Ovary (tissue), 9 donors: ENCODE data around the gene CDCP1. TPM values are rescaled to one million over a fixed set of nuclear protein-coding genes. Genes with fewer than 3 reads are reported as not detected.

ENCODE experiments used
- DNase-seq, 5 donors: peaks; one replicate each; pipeline ENCODE4 v3.0.0-alpha.2; 2019 to 2020
- H3K27ac ChIP-seq, 2 donors: fragments of 200-600 bp; one replicate each; pipeline versions ENCODE4 v1.5.1 to v1.8.0; 2019 to 2022
- H3K27me3 ChIP-seq: fragments of 200-600 bp; one replicate; pipeline ENCODE4 v1.8.0; 2022
- H3K36me3 ChIP-seq: fragments of 200-600 bp; sonication (generic); one replicate; pipeline ENCODE4 v1.5.1; 2019
- H3K4me1 ChIP-seq: one replicate; pipeline ENCODE4 v1.8.1; 2013; ENCODE audit warnings: mild to moderate bottlenecking, moderate library complexity; ENCODE audit not compliant: insufficient read depth
- H3K4me3 ChIP-seq: fragments of 200-600 bp; sonication (generic); one replicate; pipeline ENCODE4 v1.5.1; 2017
- H3K9me3 ChIP-seq, 2 donors: fragments of 200-600 bp in 1 of 2; sonication (generic) in 1 of 2; one replicate each; pipeline versions ENCODE4 v1.5.1 to v1.8.1; 2013 to 2019; ENCODE audit warnings: mild to moderate bottlenecking in 1 of 2, moderate library complexity in 1 of 2
- EP300 ChIP-seq: sonication (generic); formaldehyde crosslinking; IDR thresholded peaks from one replicate; pipeline ENCODE4 v1.6.1; 2017; ENCODE audit warnings: antibody characterized with exemption
- POLR2A ChIP-seq: fragments of 450-650 bp; IDR thresholded peaks from one replicate; pipeline ENCODE4 v1.6.1; 2017; ENCODE audit warnings: antibody characterized with exemption, mild to moderate bottlenecking, moderate library complexity
- WGBS, 3 donors: extraction: QIAGEN DNeasy Blood & Tissue Kit in 1 of 3; methylation state at CpG; one replicate each; pipeline versions ENCODE4 v1.1.5 to v1.1.7; 2013 to 2017; 5-methylcytosine and 5-hydroxymethylcytosine counted together
- intact Hi-C, 4 donors: fragments of 100-400 bp; cut with DNase I; formaldehyde crosslinking; loops; one replicate each; pipeline versions ENCODE4 v1.11.0 to v1.15.1; 2022 to 2023
- polyA plus RNA-seq, 2 donors: library from polyadenylated mRNA; stranded (reverse); fragments of 200-250 nt in 1 of 2; fragments of 350-450 nt in 1 of 2; fragmentation: Illumina TruSeq in 1 of 2; extraction: RNeasy Lipid Tissue Mini Kit (QIAGEN cat#74804) in 1 of 2; gene quantifications; one replicate each; pipeline ENCODE4 v1.2.3, GENCODE V29; 2013 to 2014
- total RNA-seq, 7 donors: library from RNA; depleted of rRNA in 2 of 7; stranded (reverse); fragments of >200 nt in 2 of 7; fragmentation: NEBNext Ultra II Directional in 3 of 7; extraction: Animal tissue kit (Norgen Biotek cat#: 25700) in 3 of 7; gene quantifications; one replicate each; pipeline versions ENCODE4 v1.1.0 to v1.2.4, GENCODE V29; 2016 to 2023
- TF ChIP-seq, protein P1 (sequence below), 3 donors: fragments of 450-650 bp in 2 of 3; fragments of 200-600 bp in 1 of 3; IDR thresholded peaks; one replicate each; pipeline versions ENCODE4 v1.5.1 to v1.8.0; 2016 to 2022; ENCODE audit warnings: antibody characterized with exemption in 3 of 3, mild to moderate bottlenecking in 1 of 3
- donor health status: DM: no; HTN: no; CAD: no; lungs with moderate emphysema.
- donor health status: DM: no; HTN: no; CAD: no.
- donor health status: Bipolar disorder and iron deficiency.
- donor health status: DM: yes; HTN: yes; CAD: no.
- donor health status: DM: no; HTN: no; CAD: no.
- donor health status: DM: yes; HTN: yes; CAD: no.

Gene CDCP1
- total and polyA plus RNA-seq, 9 donors = 0.12 to 14.4 (median 1.7) TPM

DNA sequence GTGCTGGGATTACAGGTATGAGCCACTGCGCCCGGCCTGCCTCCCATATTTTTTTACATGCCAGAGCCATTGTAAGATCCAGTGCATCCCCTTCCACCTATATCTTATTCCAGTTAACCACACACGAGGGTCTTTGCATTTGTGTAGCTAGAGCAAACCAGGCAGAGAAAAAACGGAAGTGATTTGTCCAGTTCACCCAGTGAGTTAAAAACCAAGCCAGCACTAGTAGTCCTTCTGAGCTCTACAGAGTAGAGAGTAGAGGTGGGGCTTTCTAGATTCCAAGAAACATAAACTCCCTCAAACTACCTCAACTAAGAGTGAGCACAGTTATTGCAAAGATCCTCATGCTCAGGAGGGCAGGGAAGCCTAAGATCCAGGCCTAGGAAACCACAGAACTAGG lies 45.2 kb upstream of the CDCP1 start:
- Histone ChIP-seq H3K4me1 (no peaks in the 10 kb centered on the region), H3K36me3 (no peaks in the 10 kb centered on the region), H3K9me3 (no peaks in the 10 kb centered on the region), H3K27me3 (no peaks in the 10 kb centered on the region), H3K4me3 (no peak overlapping the region), H3K27ac (no peak overlapping the region)
- intact Hi-C loops = loop anchor here in 1 of 4 donors (10.0 kb wide), 1 partner anchor 517 kb away; no protein-coding TSS in a partner anchor
- TF ChIP-seq, protein P1, sequence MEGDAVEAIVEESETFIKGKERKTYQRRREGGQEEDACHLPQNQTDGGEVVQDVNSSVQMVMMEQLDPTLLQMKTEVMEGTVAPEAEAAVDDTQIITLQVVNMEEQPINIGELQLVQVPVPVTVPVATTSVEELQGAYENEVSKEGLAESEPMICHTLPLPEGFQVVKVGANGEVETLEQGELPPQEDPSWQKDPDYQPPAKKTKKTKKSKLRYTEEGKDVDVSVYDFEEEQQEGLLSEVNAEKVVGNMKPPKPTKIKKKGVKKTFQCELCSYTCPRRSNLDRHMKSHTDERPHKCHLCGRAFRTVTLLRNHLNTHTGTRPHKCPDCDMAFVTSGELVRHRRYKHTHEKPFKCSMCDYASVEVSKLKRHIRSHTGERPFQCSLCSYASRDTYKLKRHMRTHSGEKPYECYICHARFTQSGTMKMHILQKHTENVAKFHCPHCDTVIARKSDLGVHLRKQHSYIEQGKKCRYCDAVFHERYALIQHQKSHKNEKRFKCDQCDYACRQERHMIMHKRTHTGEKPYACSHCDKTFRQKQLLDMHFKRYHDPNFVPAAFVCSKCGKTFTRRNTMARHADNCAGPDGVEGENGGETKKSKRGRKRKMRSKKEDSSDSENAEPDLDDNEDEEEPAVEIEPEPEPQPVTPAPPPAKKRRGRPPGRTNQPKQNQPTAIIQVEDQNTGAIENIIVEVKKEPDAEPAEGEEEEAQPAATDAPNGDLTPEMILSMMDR (IDR thresholded peaks at IDR 0.05) = no peak
- TF ChIP-seq EP300 (no peak), POLR2A (no peak)
- 86 to 93% (median 90%) methylated on average over 4 of the region's 4 CpGs for WGBS, 3 donors
- no peak for DNase-seq

DNA sequence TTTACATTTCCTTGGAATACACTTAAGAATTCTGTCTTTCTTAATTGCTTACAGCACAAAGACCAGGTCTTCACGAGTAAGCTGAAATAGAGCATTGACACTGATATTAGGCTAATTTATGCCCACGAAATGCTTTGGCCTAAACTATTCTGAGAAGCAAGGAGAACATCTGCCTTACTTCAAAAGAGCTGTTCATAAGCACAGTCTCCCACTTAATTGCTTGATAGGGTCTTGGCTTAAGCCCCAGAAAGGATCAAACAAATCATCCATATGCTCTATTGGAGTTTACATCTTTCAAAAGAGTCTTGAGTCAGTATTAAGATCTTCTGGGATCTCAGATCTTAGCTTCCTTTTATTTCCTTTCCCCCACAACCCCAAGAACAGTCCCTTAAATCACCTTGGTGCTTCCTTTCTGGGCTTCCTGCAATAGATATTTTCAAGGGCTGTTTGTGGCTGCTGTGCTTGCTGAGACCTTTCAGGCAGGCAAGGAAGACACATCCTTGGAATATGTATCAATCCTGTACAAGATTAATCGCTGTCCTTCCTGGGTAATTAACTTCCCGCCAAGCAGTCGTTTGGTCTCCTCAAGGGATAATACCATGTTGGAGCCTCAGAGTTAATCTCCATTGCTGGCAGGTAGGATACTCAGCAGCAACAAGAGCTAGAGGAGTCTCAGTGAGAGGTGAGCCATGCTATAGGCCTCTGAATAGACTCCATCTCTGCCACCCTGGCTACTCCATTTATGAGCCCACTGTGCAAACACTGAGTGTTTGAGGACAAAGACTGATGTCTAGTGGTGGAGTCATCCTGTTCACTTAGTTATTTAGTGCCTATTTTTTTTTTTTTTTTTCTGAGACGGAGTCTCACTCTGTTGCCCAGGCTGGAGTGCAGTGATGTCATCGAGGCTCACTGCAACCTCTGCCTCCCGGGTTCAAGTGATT lies 42.8 kb upstream of the CDCP1 start:
- no peak overlapping the region for H3K4me3 ChIP-seq
- no peak for DNase-seq
- no peaks in the 10 kb centered on the region for H3K4me1 ChIP-seq
- H3K9me3 ChIP-seq = no peaks in the 10 kb centered on the region
- H3K27ac ChIP-seq = no peak overlapping the region
- TF ChIP-seq, protein P1 (IDR thresholded peaks at IDR 0.05) = no peak
- TF ChIP-seq EP300 = no peak
- no peak for TF ChIP-seq POLR2A
- no peaks in the 10 kb centered on the region for H3K36me3 ChIP-seq
- 38 to 43% (median 41%) methylated on average over 8 of the region's 8 CpGs for WGBS, 3 donors
- H3K27me3 ChIP-seq = no peaks in the 10 kb centered on the region
- intact Hi-C loops = no loop called here

DNA sequence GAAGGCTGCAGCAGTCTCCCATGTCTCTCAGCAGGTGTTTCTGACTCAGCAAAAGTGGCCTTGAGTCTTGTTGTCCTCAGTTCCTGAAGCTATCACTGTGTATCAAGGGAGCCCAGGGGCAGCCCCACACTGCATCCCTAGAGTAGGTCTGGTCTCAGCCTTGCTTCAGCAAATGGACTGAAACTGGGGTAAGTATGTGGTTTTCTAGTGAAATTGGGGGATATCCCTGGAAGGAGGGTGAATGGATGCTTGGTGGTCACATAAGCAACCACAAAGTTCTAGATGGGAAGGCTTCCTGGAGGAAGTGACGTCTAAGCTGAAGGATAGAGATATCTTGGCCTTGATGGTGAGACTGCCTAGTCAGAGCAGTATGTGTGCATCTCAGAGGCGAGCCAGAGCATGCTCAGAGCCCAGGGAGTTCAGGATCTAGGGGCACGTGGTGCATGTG lies 41.5 kb upstream of the CDCP1 start:
- Histone ChIP-seq H3K27me3 (no peaks in the 10 kb centered on the region), H3K4me3 (no peak overlapping the region), H3K9me3 (no peaks in the 10 kb centered on the region), H3K27ac (no peak overlapping the region), H3K36me3 (no peaks in the 10 kb centered on the region), H3K4me1 (no peaks in the 10 kb centered on the region)
- WGBS, 3 donors = 40 to 58% (median 45%) methylated on average over 3 of the region's 3 CpGs
- intact Hi-C loops = no loop called here
- DNase-seq = no peak
- TF ChIP-seq, protein P1 (IDR thresholded peaks at IDR 0.05) = no peak

DNA sequence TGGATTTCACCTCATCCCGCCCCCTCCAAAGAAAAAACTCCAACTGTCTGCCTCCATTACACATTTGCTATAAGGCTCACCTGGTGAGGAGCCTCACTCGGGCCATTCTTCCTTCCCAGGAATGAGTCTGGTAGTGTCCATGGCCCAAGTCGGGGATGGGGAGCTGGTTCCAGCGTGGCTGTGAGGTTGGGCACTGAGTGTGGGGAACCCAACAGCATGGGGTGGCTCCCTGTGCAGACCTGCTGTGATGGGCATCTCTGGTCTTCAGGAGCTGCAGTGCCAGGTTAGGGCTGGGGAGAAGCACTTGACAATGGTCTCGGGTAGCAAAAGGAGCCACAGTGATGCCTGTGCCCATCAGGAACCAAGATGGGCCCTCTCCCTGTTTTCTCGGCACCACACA lies 40.7 kb upstream of the CDCP1 start:
- no peak overlapping the region for H3K4me3 ChIP-seq
- no peaks in the 10 kb centered on the region for H3K9me3 ChIP-seq
- no peak for DNase-seq
- H3K27me3 ChIP-seq = no peaks in the 10 kb centered on the region
- 96 to 97% (median 96%) methylated on average over 6 of the region's 6 CpGs for WGBS, 3 donors
- H3K36me3 ChIP-seq = no peaks in the 10 kb centered on the region
- H3K27ac ChIP-seq = no peak overlapping the region
- intact Hi-C loops = no loop called here
- TF ChIP-seq EP300 = no peak
- TF ChIP-seq, protein P1 (IDR thresholded peaks at IDR 0.05) = no peak
- no peak for TF ChIP-seq POLR2A
- H3K4me1 ChIP-seq = no peaks in the 10 kb centered on the region
